Measurements from ENCODE around the gene CAMKK1.

- no peak for TF ChIP-seq CTCF (optimal IDR thresholded peaks at IDR 0.05 in 1 of 3, IDR thresholded peaks at IDR 0.05 in 1 of 3, conservative IDR thresholded peaks at IDR 0.05 in 1 of 3; ENCODE audit: extremely low read depth in 1 of 3, insufficient read depth in 2 of 3, low read length in 3 of 3)
- no peak for TF ChIP-seq EZH2 (IDR thresholded peaks at IDR 0.05; ENCODE audit: low read length)
Observed at GRCh38 chr17:3922765-3923164, 29.9 kb upstream of the CAMKK1 start.

Data from keratinocyte (primary cell).